ENCODE data around the gene FKBP1B.

Gene FKBP1B

DNA sequence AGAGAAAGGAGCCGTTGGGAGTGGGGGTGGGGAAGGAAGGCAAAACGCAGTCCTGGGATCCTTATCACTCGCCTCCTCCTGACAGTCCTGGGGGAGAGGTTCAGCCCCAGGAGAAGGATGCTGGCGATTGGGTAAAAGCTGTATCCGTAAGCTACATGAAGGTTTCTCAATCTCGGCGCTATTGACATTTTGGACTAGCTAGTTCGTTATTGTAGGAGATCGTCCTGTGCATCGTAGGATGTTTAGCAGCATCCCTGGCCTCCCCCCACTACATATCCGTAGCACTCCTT, 35.6 kb downstream of the FKBP1B start:
- Histone ChIP-seq H3K9ac (ENCODE audit: low read length) (peak overlapping the region; percentile 68), H4K12ac (ENCODE audit: low read depth, low read length) (peak overlapping the region; percentile 88), H3K14ac (ENCODE audit: low read length) (peak overlapping the region; percentile 57), H4K8ac (ENCODE audit: low read depth, low read length) (peak overlapping the region; percentile 79), H2AFZ (ENCODE audit: insufficient read depth, low read length, poor library complexity) (peak overlapping the region; percentile 68), H3K36me3 (ENCODE audit: control insufficient read depth in 1 of 2, insufficient read depth in 2 of 2, low read length in 2 of 2) (peaks cover 7 to 19% of the 10 kb centered on the region in 2 experiments), H2BK120ac (ENCODE audit: insufficient read depth, low read length, poor library complexity) (peak overlapping the region; percentile 29), H3K79me1 (ENCODE audit: low read length) (peaks cover 14% of the 10 kb centered on the region), H3K4me2 (ENCODE audit: low read length) (peak overlapping the region; percentile 92), H3K4ac (ENCODE audit: low read depth, low read length) (peak overlapping the region; percentile 90), H2AK5ac (ENCODE audit: low read length) (peak overlapping the region; percentile 19), H3K23ac (ENCODE audit: low read length) (no peak overlapping the region), H3K27ac (ENCODE audit: low read depth, low read length) (peak overlapping the region; percentile 85), H3K4me1 (ENCODE audit: control insufficient read depth in 1 of 2, insufficient read depth in 2 of 2, low read length in 2 of 2) (peaks cover 7% of the 10 kb centered on the region in 2 experiments), H3K18ac (ENCODE audit: low read length) (peak overlapping the region; percentile 78), H3K4me3 (ENCODE audit: low read depth, low read length) (peak overlapping the region; percentile 82), H4K91ac (ENCODE audit: low read depth, low read length) (peak overlapping the region; percentile 89), H3K27me3 (ENCODE audit: insufficient read depth, low read length) (no peaks in the 10 kb centered on the region), H3K9me3 (ENCODE audit: insufficient read depth, low read depth, low read length) (no peaks in the 10 kb centered on the region), H2BK12ac (ENCODE audit: low read length) (peak overlapping the region; percentile 42), H3K79me2 (ENCODE audit: control insufficient read depth, insufficient read depth, low read length, poor library complexity) (peaks cover 4% of the 10 kb centered on the region), H2BK5ac (ENCODE audit: low read depth, low read length, poor library complexity) (peak overlapping the region; percentile 42)
- peak in 1 of 2 donors; percentile 12 for DNase-seq
- no CpG with 5 or more reads among the region's 11 CpGs for WGBS (ENCODE audit: extremely low coverage, insufficient coverage, insufficient read length)

DNA sequence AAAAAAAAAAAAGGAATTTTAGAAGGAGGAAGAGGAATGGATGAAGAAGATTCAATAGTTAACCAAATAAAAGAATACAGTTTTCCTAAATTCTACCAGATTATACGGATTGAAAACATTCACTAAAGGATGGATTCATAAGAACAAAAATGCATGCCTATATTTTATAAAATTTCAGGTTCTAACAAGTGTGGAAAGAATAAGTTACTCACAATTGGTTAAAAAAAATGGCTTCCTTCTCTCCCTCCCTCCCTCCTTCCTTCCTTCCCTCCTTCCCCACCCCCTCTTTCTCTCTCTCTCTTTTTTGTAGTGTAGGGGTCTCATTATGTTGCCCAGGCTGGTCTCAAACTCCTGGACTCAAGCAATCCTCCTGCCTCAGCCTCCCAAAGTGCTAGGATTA, 36.7 kb downstream of the FKBP1B start:
- DNase-seq = no peak
- H3K27me3 ChIP-seq (ENCODE audit: insufficient read depth, low read length) = no peaks in the 10 kb centered on the region
- peaks cover 14% of the 10 kb centered on the region for H3K79me1 ChIP-seq (ENCODE audit: low read length)
- H2AK5ac ChIP-seq (ENCODE audit: low read length) = no peak overlapping the region
- H4K8ac ChIP-seq (ENCODE audit: low read depth, low read length) = no peak overlapping the region
- peaks cover 4% of the 10 kb centered on the region for H3K79me2 ChIP-seq (ENCODE audit: control insufficient read depth, insufficient read depth, low read length, poor library complexity)
- H4K91ac ChIP-seq (ENCODE audit: low read depth, low read length) = no peak overlapping the region
- no peak overlapping the region for H3K4me2 ChIP-seq (ENCODE audit: low read length)
- H3K4ac ChIP-seq (ENCODE audit: low read depth, low read length) = no peak overlapping the region
- H3K14ac ChIP-seq (ENCODE audit: low read length) = no peak overlapping the region
- WGBS (ENCODE audit: extremely low coverage, insufficient coverage, insufficient read length) = no CpG with 5 or more reads among the region's 1 CpG
- H2BK12ac ChIP-seq (ENCODE audit: low read length) = no peak overlapping the region
- H2BK5ac ChIP-seq (ENCODE audit: low read depth, low read length, poor library complexity) = no peak overlapping the region
- H3K4me3 ChIP-seq (ENCODE audit: low read depth, low read length) = no peak overlapping the region
- H2BK120ac ChIP-seq (ENCODE audit: insufficient read depth, low read length, poor library complexity) = no peak overlapping the region
- peaks cover 5 to 14% of the 10 kb centered on the region in 2 experiments for H3K36me3 ChIP-seq (ENCODE audit: control insufficient read depth in 1 of 2, insufficient read depth in 2 of 2, low read length in 2 of 2)
- H3K27ac ChIP-seq (ENCODE audit: low read depth, low read length) = no peak overlapping the region
- no peak overlapping the region for H3K23ac ChIP-seq (ENCODE audit: low read length)
- peaks cover 7% of the 10 kb centered on the region in 2 experiments for H3K4me1 ChIP-seq (ENCODE audit: control insufficient read depth in 1 of 2, insufficient read depth in 2 of 2, low read length in 2 of 2)
- H3K9ac ChIP-seq (ENCODE audit: low read length) = no peak overlapping the region
- no peak overlapping the region for H3K18ac ChIP-seq (ENCODE audit: low read length)
- no peak overlapping the region for H4K12ac ChIP-seq (ENCODE audit: low read depth, low read length)
- no peak overlapping the region for H2AFZ ChIP-seq (ENCODE audit: insufficient read depth, low read length, poor library complexity)
- H3K9me3 ChIP-seq (ENCODE audit: insufficient read depth, low read depth, low read length) = no peaks in the 10 kb centered on the region

DNA sequence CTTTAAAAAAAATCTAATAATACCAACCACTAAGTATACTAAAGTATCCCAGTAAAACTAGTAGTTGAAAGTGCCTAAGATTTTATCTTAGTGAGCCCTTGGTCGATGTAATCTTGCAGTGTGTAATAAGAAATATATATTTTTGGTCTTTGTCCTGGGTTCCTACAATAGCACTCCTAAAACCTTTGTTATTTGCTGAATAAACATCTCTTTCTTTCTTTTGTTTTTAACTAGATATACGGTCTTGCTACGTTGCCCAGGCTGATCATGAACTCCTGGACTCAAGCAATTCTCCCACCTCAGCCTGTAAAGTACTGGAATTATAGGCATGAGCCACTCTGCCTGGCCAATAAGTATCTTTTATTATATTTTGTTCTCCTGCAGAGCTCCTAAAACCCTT, 37.5 kb downstream of the FKBP1B start:
- H2BK12ac ChIP-seq (ENCODE audit: low read length) = no peak overlapping the region
- H3K4me3 ChIP-seq (ENCODE audit: low read depth, low read length) = no peak overlapping the region
- H3K4me1 ChIP-seq (ENCODE audit: control insufficient read depth in 1 of 2, insufficient read depth in 2 of 2, low read length in 2 of 2) = peaks cover 7% of the 10 kb centered on the region in 2 experiments
- H3K14ac ChIP-seq (ENCODE audit: low read length) = no peak overlapping the region
- H2BK5ac ChIP-seq (ENCODE audit: low read depth, low read length, poor library complexity) = no peak overlapping the region
- WGBS (ENCODE audit: extremely low coverage, insufficient coverage, insufficient read length) = no CpG with 5 or more reads among the region's 3 CpGs
- no peaks in the 10 kb centered on the region for H3K27me3 ChIP-seq (ENCODE audit: insufficient read depth, low read length)
- peaks cover 4% of the 10 kb centered on the region for H3K79me2 ChIP-seq (ENCODE audit: control insufficient read depth, insufficient read depth, low read length, poor library complexity)
- H2AK5ac ChIP-seq (ENCODE audit: low read length) = no peak overlapping the region
- no peak for DNase-seq
- H3K18ac ChIP-seq (ENCODE audit: low read length) = no peak overlapping the region
- no peak overlapping the region for H3K4me2 ChIP-seq (ENCODE audit: low read length)
- no peak overlapping the region for H4K91ac ChIP-seq (ENCODE audit: low read depth, low read length)
- no peak overlapping the region for H3K27ac ChIP-seq (ENCODE audit: low read depth, low read length)
- peaks cover 5 to 9% of the 10 kb centered on the region in 2 experiments for H3K36me3 ChIP-seq (ENCODE audit: control insufficient read depth in 1 of 2, insufficient read depth in 2 of 2, low read length in 2 of 2)
- H4K12ac ChIP-seq (ENCODE audit: low read depth, low read length) = no peak overlapping the region
- no peak overlapping the region for H3K4ac ChIP-seq (ENCODE audit: low read depth, low read length)
- no peak overlapping the region for H2BK120ac ChIP-seq (ENCODE audit: insufficient read depth, low read length, poor library complexity)
- H3K9ac ChIP-seq (ENCODE audit: low read length) = no peak overlapping the region
- peaks cover 14% of the 10 kb centered on the region for H3K79me1 ChIP-seq (ENCODE audit: low read length)
- no peaks in the 10 kb centered on the region for H3K9me3 ChIP-seq (ENCODE audit: insufficient read depth, low read depth, low read length)
- no peak overlapping the region for H4K8ac ChIP-seq (ENCODE audit: low read depth, low read length)
- H2AFZ ChIP-seq (ENCODE audit: insufficient read depth, low read length, poor library complexity) = no peak overlapping the region
- no peak overlapping the region for H3K23ac ChIP-seq (ENCODE audit: low read length)

- Histone ChIP-seq H3K27me3 (ENCODE audit: insufficient read depth, low read length) (no peaks in the 10 kb centered on the region), H3K4me3 (ENCODE audit: low read depth, low read length) (no peak overlapping the region), H3K4ac (ENCODE audit: low read depth, low read length) (no peak overlapping the region), H3K79me1 (ENCODE audit: low read length) (peaks cover 10% of the 10 kb centered on the region), H2BK12ac (ENCODE audit: low read length) (no peak overlapping the region), H3K4me2 (ENCODE audit: low read length) (no peak overlapping the region), H2AFZ (ENCODE audit: insufficient read depth, low read length, poor library complexity) (no peak overlapping the region), H2BK5ac (ENCODE audit: low read depth, low read length, poor library complexity) (no peak overlapping the region), H3K9me3 (ENCODE audit: insufficient read depth, low read depth, low read length) (no peaks in the 10 kb centered on the region), H2AK5ac (ENCODE audit: low read length) (no peak overlapping the region), H3K9ac (ENCODE audit: low read length) (no peak overlapping the region), H4K91ac (ENCODE audit: low read depth, low read length) (no peak overlapping the region), H4K12ac (ENCODE audit: low read depth, low read length) (no peak overlapping the region), H3K14ac (ENCODE audit: low read length) (no peak overlapping the region), H3K23ac (ENCODE audit: low read length) (no peak overlapping the region), H3K27ac (ENCODE audit: low read depth, low read length) (no peak overlapping the region), H3K18ac (ENCODE audit: low read length) (no peak overlapping the region), H3K36me3 (ENCODE audit: control insufficient read depth in 1 of 2, insufficient read depth in 2 of 2, low read length in 2 of 2) (no peaks in the 10 kb centered on the region), H3K79me2 (ENCODE audit: control insufficient read depth, insufficient read depth, low read length, poor library complexity) (peaks cover 4% of the 10 kb centered on the region), H4K8ac (ENCODE audit: low read depth, low read length) (no peak overlapping the region), H3K4me1 (ENCODE audit: control insufficient read depth in 1 of 2, insufficient read depth in 2 of 2, low read length in 2 of 2) (peaks cover 4 to 5% of the 10 kb centered on the region in 2 experiments), H2BK120ac (ENCODE audit: insufficient read depth, low read length, poor library complexity) (no peak overlapping the region)
- WGBS (ENCODE audit: extremely low coverage, insufficient coverage, insufficient read length) = no CpG with 5 or more reads among the region's 2 CpGs
- no peak for DNase-seq
These were observed 39.3 kb downstream of the FKBP1B start for GRCh38 chr2:24088821-24089359.
